ENCODE measurements around the gene PTPRD. TPM values are rescaled to one million over a fixed set of nuclear protein-coding genes. Genes with fewer than 3 reads are reported as not detected.

PTPRD gene
- total RNA-seq, 1 experiment from 2014 or later: 32.5 TPM

DNA sequence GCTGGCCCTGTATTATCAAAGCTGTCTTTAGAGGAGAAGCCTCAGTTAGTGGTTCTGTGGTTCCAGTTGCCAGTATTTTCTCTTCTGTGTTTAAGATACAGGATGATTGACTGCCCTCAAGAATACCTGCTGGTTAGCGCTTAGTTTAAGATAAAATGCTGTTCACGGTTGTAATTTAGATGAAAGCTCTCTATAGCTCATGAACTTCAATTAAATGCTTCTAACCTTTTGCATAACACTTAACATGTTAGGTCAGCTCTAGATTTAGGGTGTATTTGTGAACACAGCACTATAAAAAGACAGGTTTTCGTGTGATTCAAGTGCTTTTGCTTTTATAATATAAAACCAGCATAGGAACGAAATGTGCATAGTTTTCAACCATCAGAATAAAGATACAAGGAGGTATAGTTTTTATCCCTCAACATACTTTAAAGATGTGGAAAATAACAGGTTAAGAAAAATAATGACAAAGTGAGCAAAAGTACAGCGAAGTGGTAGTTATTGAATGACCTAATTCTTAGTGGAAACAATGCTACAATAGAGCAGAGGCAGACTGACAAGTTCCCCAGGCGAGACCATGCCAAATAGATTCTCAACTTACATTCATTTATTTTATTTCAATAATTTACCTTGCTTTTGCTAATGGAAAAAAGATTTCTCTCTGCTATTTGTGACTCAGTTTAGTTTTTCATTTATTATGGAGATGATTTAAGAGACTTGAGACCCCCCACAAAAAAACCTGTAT lies 2210.7 kb downstream of the PTPRD start:
- no peak overlapping the region for H3T11ph ChIP-seq (ENCODE audit: low read length)
- no peak overlapping the region for H3K14ac ChIP-seq (ENCODE audit: insufficient read depth, low read length)
- peaks cover 7 to 12% of the 10 kb centered on the region in 2 experiments for H3K4me1 Mint-ChIP-seq
- H2AFZ ChIP-seq (ENCODE audit: low read length): no peak overlapping the region
- TF ChIP-seq, protein P1, sequence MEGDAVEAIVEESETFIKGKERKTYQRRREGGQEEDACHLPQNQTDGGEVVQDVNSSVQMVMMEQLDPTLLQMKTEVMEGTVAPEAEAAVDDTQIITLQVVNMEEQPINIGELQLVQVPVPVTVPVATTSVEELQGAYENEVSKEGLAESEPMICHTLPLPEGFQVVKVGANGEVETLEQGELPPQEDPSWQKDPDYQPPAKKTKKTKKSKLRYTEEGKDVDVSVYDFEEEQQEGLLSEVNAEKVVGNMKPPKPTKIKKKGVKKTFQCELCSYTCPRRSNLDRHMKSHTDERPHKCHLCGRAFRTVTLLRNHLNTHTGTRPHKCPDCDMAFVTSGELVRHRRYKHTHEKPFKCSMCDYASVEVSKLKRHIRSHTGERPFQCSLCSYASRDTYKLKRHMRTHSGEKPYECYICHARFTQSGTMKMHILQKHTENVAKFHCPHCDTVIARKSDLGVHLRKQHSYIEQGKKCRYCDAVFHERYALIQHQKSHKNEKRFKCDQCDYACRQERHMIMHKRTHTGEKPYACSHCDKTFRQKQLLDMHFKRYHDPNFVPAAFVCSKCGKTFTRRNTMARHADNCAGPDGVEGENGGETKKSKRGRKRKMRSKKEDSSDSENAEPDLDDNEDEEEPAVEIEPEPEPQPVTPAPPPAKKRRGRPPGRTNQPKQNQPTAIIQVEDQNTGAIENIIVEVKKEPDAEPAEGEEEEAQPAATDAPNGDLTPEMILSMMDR (conservative IDR thresholded peaks at IDR 0.05): no peak
- H3K4me2 ChIP-seq (ENCODE audit: insufficient read depth, insufficient read length, low read length): no peak overlapping the region
- no peaks in the 10 kb centered on the region for H3K9me3 Mint-ChIP-seq
- no peaks in the 10 kb centered on the region for H4K20me1 ChIP-seq (ENCODE audit: control insufficient read depth, insufficient read depth, insufficient read length)
- H2BK15ac ChIP-seq (ENCODE audit: low read depth, low read length): no peak overlapping the region
- H3K27me3 ChIP-seq (ENCODE audit: insufficient read depth, low read length): no peaks in the 10 kb centered on the region
- no peaks in the 10 kb centered on the region for H3K27me3 Mint-ChIP-seq (ENCODE audit: low read depth)
- no peaks in the 10 kb centered on the region for H3K79me2 ChIP-seq (ENCODE audit: insufficient read depth, low read length)
- H2BK20ac ChIP-seq (ENCODE audit: low read depth, low read length, poor library complexity, severe bottlenecking): no peak overlapping the region
- H3K4ac ChIP-seq (ENCODE audit: low read depth, low read length): no peak overlapping the region
- H2BK5ac ChIP-seq (ENCODE audit: insufficient read length, low read length): no peak overlapping the region
- H2BK120ac ChIP-seq (ENCODE audit: low read depth, low read length, poor library complexity, severe bottlenecking): no peak overlapping the region
- H3K4me3 Mint-ChIP-seq: no peak overlapping the region
- H4K8ac ChIP-seq (replicated peaks; ENCODE audit: insufficient read length, low read depth, low read length): no peak overlapping the region
- H2AK5ac ChIP-seq (ENCODE audit: insufficient read length, low read length): no peak overlapping the region
- no peak overlapping the region for H4K91ac ChIP-seq (ENCODE audit: insufficient read length, low read depth, low read length)
- no peak overlapping the region for H3K27ac Mint-ChIP-seq
- no peak overlapping the region for H3K56ac ChIP-seq (ENCODE audit: insufficient read length, low read depth, low read length)
- H4K5ac ChIP-seq (ENCODE audit: insufficient read length, low read depth, low read length): no peak overlapping the region
- H2BK12ac ChIP-seq (ENCODE audit: insufficient read length, low read depth, low read length): no peak overlapping the region
- H3K79me1 ChIP-seq (ENCODE audit: insufficient read depth, low read depth, low read length, poor library complexity, severe bottlenecking): no peaks in the 10 kb centered on the region
- no peaks in the 10 kb centered on the region for H3K4me1 ChIP-seq (ENCODE audit: insufficient read depth, low read length)
- no peak overlapping the region for H3K18ac ChIP-seq (ENCODE audit: insufficient read length, low read depth, low read length)
- H3K9ac ChIP-seq (ENCODE audit: extremely low read depth, insufficient read length, low read length): no peak overlapping the region
- H3K27ac ChIP-seq (ENCODE audit: insufficient read length, low read depth, low read length): no peak overlapping the region
- no peaks in the 10 kb centered on the region for H3K36me3 Mint-ChIP-seq (ENCODE audit: insufficient read depth in 1 of 3, low read depth in 3 of 3)
- DNase-seq: no peak
- H3K9me3 ChIP-seq (ENCODE audit: control insufficient read depth, low read depth, low read length): no peaks in the 10 kb centered on the region
- H3K23ac ChIP-seq (ENCODE audit: insufficient read length, low read depth, low read length): no peak overlapping the region
- H3K23me2 ChIP-seq (ENCODE audit: insufficient read length, low read depth, low read length, poor library complexity, severe bottlenecking): no peaks in the 10 kb centered on the region
- WGBS (ENCODE audit: extremely low coverage, insufficient read length, low lambda C conversion rate): no CpG with 5 or more reads among the region's 6 CpGs

All from H9 (cell line).